GM12878 (cell line): ENCODE results near the gene CLSTN2.

ENCODE experiments used
- EZH2 ChIP-seq: IDR thresholded peaks from 2 replicates; pipeline ENCODE4 v1.6.1; 2012; ENCODE audit warnings: low read depth, mild to moderate bottlenecking, control low read depth, inconsistent platforms, low read length, borderline replicate concordance; ENCODE audit not compliant: control insufficient read depth
- TF ChIP-seq, protein P1 (sequence below): IDR thresholded peaks from 2 replicates; pipeline ENCODE4 v1.6.1; 2012; ENCODE audit warnings: low read length, inconsistent platforms

DNA sequence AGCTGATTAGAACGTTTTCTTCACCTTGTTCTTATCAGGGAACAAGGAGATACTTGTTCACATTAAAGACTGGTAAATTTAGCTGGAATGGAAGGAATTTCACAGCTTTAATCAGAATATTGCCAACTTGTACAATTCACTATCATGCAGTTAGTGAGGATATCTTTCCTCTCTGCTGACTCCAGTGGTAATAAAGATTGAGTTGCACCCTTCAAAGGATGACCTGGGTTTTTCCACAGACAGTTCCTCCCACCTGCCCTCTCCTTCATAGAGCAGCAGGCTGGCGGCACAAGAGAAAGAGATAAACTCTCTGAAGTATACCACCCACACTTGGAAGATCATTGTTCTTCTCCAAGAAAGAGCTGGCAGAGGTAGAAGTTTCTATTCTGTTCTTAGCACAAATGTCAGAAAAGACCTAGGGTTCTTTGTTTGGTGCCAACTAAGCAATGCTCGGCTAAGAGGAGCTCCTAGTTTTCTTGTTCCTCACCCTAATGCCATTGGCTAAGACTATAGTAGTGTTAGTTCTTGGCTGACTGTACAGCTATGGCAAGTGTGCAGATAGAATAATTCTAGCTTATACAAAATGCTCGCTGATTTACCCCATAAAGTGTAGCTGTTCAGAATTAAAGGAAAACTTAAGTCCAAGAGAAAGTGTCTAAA, 169.1 kb downstream of the CLSTN2 start:
- TF ChIP-seq, protein P1, sequence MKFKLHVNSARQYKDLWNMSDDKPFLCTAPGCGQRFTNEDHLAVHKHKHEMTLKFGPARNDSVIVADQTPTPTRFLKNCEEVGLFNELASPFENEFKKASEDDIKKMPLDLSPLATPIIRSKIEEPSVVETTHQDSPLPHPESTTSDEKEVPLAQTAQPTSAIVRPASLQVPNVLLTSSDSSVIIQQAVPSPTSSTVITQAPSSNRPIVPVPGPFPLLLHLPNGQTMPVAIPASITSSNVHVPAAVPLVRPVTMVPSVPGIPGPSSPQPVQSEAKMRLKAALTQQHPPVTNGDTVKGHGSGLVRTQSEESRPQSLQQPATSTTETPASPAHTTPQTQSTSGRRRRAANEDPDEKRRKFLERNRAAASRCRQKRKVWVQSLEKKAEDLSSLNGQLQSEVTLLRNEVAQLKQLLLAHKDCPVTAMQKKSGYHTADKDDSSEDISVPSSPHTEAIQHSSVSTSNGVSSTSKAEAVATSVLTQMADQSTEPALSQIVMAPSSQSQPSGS, result no peak
- no peak for TF ChIP-seq EZH2
